HEK293 (cell line): ENCODE results near the gene TECTA.
A peak's percentile ranks its signal among the peaks of the same experiment; 100 is the strongest.

Experiments used
- CTCF ChIA-PET: fragments of 350-600 bp; formaldehyde crosslinking; extraction: SDS; loops from one replicate; lab custom pipeline; 2021; ENCODE audit warnings: antibody characterized with exemption; lab: Yijun Ruan, JAX
- POLR2A ChIA-PET: fragments of 300-600 bp; formaldehyde crosslinking; extraction: SDS; loops from one replicate; lab custom pipeline; 2020; ENCODE audit warnings: antibody characterized with exemption, inconsistent platforms; lab: Yijun Ruan, JAX
- H3K27ac ChIP-seq: fragments of 200-500 bp; sonication (Bioruptor generic); 2 replicates; pipeline ENCODE4 v1.5.1; 2014; ENCODE audit warnings: low read depth, low read length, control low read depth, inconsistent platforms; ENCODE audit errors: extremely low read depth
- H3K36me3 ChIP-seq, 2 experiments: fragments of 200-500 bp in 1 of 2; sonication (Bioruptor generic) in 1 of 2; 1 replicate in 1 of 2; 2 replicates in 1 of 2; pipeline ENCODE4 v1.5.1; 2014 to 2017; ENCODE audit warnings: inconsistent platforms in 2 of 2, low read length in 2 of 2; ENCODE audit not compliant: control insufficient read depth in 2 of 2, insufficient read depth in 1 of 2
- H3K4me1 ChIP-seq: fragments of 200-500 bp; sonication (Bioruptor generic); 2 replicates; pipeline ENCODE4 v1.5.1; 2014; ENCODE audit warnings: mild to moderate bottlenecking, low read length, inconsistent platforms; ENCODE audit not compliant: control insufficient read depth, insufficient read depth
- H3K4me3 ChIP-seq: 2 replicates; pipeline ENCODE4 v1.5.1; 2011; ENCODE audit warnings: low read depth, mild to moderate bottlenecking, control low read depth, low read length, moderate library complexity
- H3K9me3 ChIP-seq: fragments of 200-500 bp; sonication (Bioruptor generic); 2 replicates; pipeline ENCODE4 v1.5.1; 2014; ENCODE audit warnings: low read depth, low read length, inconsistent platforms; ENCODE audit not compliant: control insufficient read depth, insufficient read depth
- HOXA7 ChIP-seq: sonication (generic); formaldehyde crosslinking; IDR thresholded peaks from 2 replicates; pipeline ENCODE4 v1.8.1; 2022; ENCODE audit warnings: missing genetic modification reagents, borderline replicate concordance
- HOXC10 ChIP-seq: sonication (generic); formaldehyde crosslinking; IDR thresholded peaks from 2 replicates; pipeline ENCODE4 v1.8.1; 2023; ENCODE audit warnings: mild to moderate bottlenecking, missing genetic modification reagents
- OSR2 ChIP-seq: fragments of 450-650 bp; formaldehyde crosslinking; IDR thresholded peaks from 2 replicates; pipeline ENCODE4 v1.5.1; 2016; ENCODE audit warnings: missing biosample characterization, missing genetic modification characterization
- YY2 ChIP-seq: fragments of 450-650 bp; formaldehyde crosslinking; IDR thresholded peaks from 2 replicates; pipeline ENCODE4 v1.5.1; 2016; ENCODE audit warnings: missing biosample characterization, missing genetic modification characterization
- ZBTB1 ChIP-seq: fragments of 450-650 bp; formaldehyde crosslinking; IDR thresholded peaks from 2 replicates; pipeline ENCODE4 v1.5.1; 2016; ENCODE audit warnings: missing biosample characterization, missing genetic modification characterization
- ZBTB8A ChIP-seq: fragments of 450-650 bp; formaldehyde crosslinking; IDR thresholded peaks from 2 replicates; pipeline ENCODE4 v1.5.1; 2016; ENCODE audit warnings: missing biosample characterization, missing genetic modification characterization
- ZEB2 ChIP-seq: fragments of 450-650 bp; formaldehyde crosslinking; IDR thresholded peaks from 2 replicates; pipeline ENCODE4 v1.5.1; 2016; ENCODE audit warnings: missing biosample characterization, missing genetic modification characterization
- ZIC2 ChIP-seq: fragments of 450-650 bp; formaldehyde crosslinking; IDR thresholded peaks from 2 replicates; pipeline ENCODE4 v1.5.1; 2016; ENCODE audit warnings: missing biosample characterization, missing genetic modification characterization
- ZNF114 ChIP-seq: fragments of 450-650 bp; formaldehyde crosslinking; IDR thresholded peaks from 2 replicates; pipeline ENCODE4 v1.5.0; 2017; ENCODE audit warnings: missing biosample characterization, missing genetic modification characterization
- ZNF350 ChIP-seq: fragments of 450-650 bp; formaldehyde crosslinking; IDR thresholded peaks from 2 replicates; pipeline ENCODE4 v1.5.0; 2017; ENCODE audit warnings: missing biosample characterization, mild to moderate bottlenecking, missing genetic modification characterization
- ZNF37A ChIP-seq: fragments of 450-650 bp; IDR thresholded peaks from 2 replicates; pipeline ENCODE4 v1.5.1; 2018; ENCODE audit warnings: missing biosample characterization, missing genetic modification characterization
- ZNF530 ChIP-seq: fragments of 450-650 bp; formaldehyde crosslinking; IDR thresholded peaks from 2 replicates; pipeline ENCODE4 v1.5.1; 2016; ENCODE audit warnings: low read depth, missing biosample characterization, missing genetic modification characterization
- ZNF548 ChIP-seq: fragments of 450-650 bp; formaldehyde crosslinking; IDR thresholded peaks from 2 replicates; pipeline ENCODE4 v1.5.1; 2016; ENCODE audit warnings: missing biosample characterization, missing genetic modification characterization
- ZNF560 ChIP-seq: fragments of 450-650 bp; formaldehyde crosslinking; IDR thresholded peaks from 2 replicates; pipeline ENCODE4 v1.5.1; 2017; ENCODE audit warnings: missing biosample characterization, missing genetic modification characterization, borderline replicate concordance
- ZNF660 ChIP-seq: fragments of 450-650 bp; IDR thresholded peaks from 2 replicates; pipeline ENCODE4 v1.5.1; 2018; ENCODE audit warnings: missing biosample characterization, mild to moderate bottlenecking, missing genetic modification characterization
- ZNF664 ChIP-seq: fragments of 450-650 bp; formaldehyde crosslinking; IDR thresholded peaks from 2 replicates; pipeline ENCODE4 v1.5.1; 2016; ENCODE audit warnings: missing biosample characterization, missing genetic modification characterization
- TF ChIP-seq, protein P1 (sequence below): fragments of 450-650 bp; formaldehyde crosslinking; IDR thresholded peaks from 2 replicates; pipeline ENCODE4 v1.5.1; 2016; ENCODE audit warnings: missing biosample characterization, missing genetic modification characterization
- TF ChIP-seq, protein P2 (sequence below): fragments of 450-650 bp; formaldehyde crosslinking; IDR thresholded peaks from 2 replicates; pipeline ENCODE4 v1.5.1; 2016; ENCODE audit warnings: missing biosample characterization, missing genetic modification characterization, borderline replicate concordance
- TF ChIP-seq, protein P3 (sequence below): fragments of 450-650 bp; formaldehyde crosslinking; IDR thresholded peaks from 2 replicates; pipeline ENCODE4 v1.5.1; 2016; ENCODE audit warnings: missing biosample characterization, missing genetic modification characterization
- TF ChIP-seq, protein P4 (sequence below): fragments of 450-650 bp; formaldehyde crosslinking; IDR thresholded peaks from 2 replicates; pipeline ENCODE4 v1.5.1; 2016; ENCODE audit warnings: missing biosample characterization, missing genetic modification characterization
- TF ChIP-seq, protein P5 (sequence below): fragments of 450-650 bp; formaldehyde crosslinking; IDR thresholded peaks from 2 replicates; pipeline ENCODE4 v1.5.1; 2016; ENCODE audit warnings: missing biosample characterization, missing genetic modification characterization

TECTA gene

DNA sequence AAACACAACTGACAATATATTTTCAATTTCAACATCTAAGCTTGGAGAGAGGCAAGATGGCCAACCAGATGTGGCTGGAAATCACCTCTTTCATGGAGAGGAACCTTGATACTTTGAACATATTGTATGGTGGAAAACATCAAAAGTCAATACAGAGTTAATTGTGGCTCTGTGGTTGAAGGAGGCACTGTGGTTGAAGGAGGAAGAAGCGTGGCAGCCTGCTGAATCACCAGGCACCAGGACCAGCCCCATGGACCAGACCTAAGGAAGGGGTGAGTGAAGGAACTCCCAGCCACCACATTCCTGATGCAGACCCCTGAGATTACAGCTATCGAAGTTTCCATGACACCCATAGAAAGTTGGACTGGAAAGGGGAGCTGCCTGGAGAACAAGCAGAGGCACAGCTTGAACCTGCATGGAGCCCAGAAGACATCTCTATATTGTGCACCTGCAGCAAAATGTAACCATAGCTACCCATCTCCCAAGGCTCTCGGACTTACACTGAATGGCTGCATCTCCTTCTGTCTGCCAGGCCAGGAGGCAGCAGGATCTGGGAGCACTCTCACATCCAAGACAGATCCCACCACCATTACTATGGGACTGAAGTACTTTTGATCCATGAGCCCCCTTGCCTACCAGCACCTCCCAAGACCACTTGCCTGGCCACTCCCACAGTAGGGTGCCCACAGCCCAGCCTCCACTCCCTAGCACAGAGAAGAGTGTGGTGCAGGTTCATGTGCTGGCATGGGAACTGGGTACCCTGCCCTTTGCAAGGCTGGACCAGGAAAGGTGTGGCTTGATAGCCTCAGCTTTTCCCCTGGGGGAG, 111.7 kb downstream of the TECTA start:
- Histone ChIP-seq H3K4me3 (no peak overlapping the region), H3K9me3 (no peaks in the 10 kb centered on the region), H3K27ac (no peak overlapping the region), H3K4me1 (no peaks in the 10 kb centered on the region), H3K36me3 (no peaks in the 10 kb centered on the region)
- TF ChIP-seq ZNF548 (tag by site-specific recombination) (no peak), ZNF350 (no peak), ZNF560 (tag by site-specific recombination) (no peak), HOXA7 (no peak), ZNF660 (no peak), HOXC10 (CRISPR knock-in tag) (no peak), ZNF530 (tag by site-specific recombination) (no peak), ZNF664 (no peak)
- TF ChIP-seq, protein P1, sequence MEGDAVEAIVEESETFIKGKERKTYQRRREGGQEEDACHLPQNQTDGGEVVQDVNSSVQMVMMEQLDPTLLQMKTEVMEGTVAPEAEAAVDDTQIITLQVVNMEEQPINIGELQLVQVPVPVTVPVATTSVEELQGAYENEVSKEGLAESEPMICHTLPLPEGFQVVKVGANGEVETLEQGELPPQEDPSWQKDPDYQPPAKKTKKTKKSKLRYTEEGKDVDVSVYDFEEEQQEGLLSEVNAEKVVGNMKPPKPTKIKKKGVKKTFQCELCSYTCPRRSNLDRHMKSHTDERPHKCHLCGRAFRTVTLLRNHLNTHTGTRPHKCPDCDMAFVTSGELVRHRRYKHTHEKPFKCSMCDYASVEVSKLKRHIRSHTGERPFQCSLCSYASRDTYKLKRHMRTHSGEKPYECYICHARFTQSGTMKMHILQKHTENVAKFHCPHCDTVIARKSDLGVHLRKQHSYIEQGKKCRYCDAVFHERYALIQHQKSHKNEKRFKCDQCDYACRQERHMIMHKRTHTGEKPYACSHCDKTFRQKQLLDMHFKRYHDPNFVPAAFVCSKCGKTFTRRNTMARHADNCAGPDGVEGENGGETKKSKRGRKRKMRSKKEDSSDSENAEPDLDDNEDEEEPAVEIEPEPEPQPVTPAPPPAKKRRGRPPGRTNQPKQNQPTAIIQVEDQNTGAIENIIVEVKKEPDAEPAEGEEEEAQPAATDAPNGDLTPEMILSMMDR (tag by site-specific recombination): no peak
- CTCF ChIA-PET: interaction anchor here (0.7 to 1.1 kb wide), 3 partner anchors 14 to 528 kb away, joined by 3 to 5 read pairs (median 3); no protein-coding TSS in a partner anchor
- POLR2A ChIA-PET: no interaction called here

DNA sequence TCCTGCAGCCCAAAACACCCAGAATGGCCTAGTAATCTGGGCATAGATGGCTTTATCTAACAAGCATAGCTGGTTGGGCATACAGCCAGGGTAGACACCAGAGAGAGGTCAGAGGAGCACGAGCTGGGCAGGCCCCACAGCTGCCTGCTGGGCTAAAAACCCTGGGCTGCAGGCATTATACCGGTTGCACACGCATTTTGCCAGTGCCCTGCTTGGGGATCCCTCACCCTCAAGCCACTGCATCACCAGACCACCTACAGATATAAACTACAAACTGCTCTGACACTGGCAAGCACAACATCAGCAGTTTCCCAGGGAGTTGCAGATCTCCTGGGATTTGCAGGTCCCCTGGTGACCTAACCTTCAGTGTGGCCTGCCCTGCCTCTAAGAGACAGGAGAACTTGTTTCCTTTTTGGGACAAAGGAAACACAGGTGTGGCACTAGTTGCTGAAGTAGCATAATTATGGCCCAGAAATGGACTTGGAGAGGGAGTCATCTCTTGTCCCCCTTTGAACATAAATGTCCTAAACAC, 112.4 kb downstream of the TECTA start:
- no peak for TF ChIP-seq OSR2 (tag by site-specific recombination)
- TF ChIP-seq ZIC2: peak; percentile 27; the same call in 1 of the 2 replicates
- no peaks in the 10 kb centered on the region for H3K9me3 ChIP-seq
- H3K36me3 ChIP-seq: no peaks in the 10 kb centered on the region
- POLR2A ChIA-PET: no interaction called here
- no peak overlapping the region for H3K27ac ChIP-seq
- no peaks in the 10 kb centered on the region for H3K4me1 ChIP-seq
- H3K4me3 ChIP-seq: no peak overlapping the region
- CTCF ChIA-PET: interaction anchor here (0.7 to 1.1 kb wide), 3 partner anchors 13 to 529 kb away, joined by 3 to 5 read pairs (median 3); no protein-coding TSS in a partner anchor

DNA sequence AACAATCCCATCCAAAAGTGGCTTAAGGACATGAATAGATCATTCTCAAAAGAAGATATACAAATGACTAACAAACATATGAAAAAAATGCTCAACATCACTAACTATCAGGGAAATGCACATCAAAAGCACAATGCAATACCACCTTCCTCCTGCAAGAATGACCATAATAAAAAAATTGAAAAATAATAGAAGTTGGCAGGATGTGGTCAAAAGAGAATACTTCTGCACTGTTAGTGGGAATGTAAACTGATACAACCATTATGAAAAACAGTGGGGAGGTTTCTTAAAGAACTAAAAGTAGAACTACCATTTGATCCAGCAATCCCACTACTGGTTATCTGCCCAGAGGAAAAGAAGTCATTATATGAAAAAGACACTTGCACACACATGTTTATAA, 113.8 kb downstream of the TECTA start:
- POLR2A ChIA-PET: no interaction called here
- Histone ChIP-seq H3K4me1 (no peaks in the 10 kb centered on the region), H3K9me3 (no peaks in the 10 kb centered on the region), H3K4me3 (no peak overlapping the region), H3K36me3 (no peaks in the 10 kb centered on the region), H3K27ac (no peak overlapping the region)
- no peak for TF ChIP-seq ZEB2 (tag by site-specific recombination)
- TF ChIP-seq, protein P2, sequence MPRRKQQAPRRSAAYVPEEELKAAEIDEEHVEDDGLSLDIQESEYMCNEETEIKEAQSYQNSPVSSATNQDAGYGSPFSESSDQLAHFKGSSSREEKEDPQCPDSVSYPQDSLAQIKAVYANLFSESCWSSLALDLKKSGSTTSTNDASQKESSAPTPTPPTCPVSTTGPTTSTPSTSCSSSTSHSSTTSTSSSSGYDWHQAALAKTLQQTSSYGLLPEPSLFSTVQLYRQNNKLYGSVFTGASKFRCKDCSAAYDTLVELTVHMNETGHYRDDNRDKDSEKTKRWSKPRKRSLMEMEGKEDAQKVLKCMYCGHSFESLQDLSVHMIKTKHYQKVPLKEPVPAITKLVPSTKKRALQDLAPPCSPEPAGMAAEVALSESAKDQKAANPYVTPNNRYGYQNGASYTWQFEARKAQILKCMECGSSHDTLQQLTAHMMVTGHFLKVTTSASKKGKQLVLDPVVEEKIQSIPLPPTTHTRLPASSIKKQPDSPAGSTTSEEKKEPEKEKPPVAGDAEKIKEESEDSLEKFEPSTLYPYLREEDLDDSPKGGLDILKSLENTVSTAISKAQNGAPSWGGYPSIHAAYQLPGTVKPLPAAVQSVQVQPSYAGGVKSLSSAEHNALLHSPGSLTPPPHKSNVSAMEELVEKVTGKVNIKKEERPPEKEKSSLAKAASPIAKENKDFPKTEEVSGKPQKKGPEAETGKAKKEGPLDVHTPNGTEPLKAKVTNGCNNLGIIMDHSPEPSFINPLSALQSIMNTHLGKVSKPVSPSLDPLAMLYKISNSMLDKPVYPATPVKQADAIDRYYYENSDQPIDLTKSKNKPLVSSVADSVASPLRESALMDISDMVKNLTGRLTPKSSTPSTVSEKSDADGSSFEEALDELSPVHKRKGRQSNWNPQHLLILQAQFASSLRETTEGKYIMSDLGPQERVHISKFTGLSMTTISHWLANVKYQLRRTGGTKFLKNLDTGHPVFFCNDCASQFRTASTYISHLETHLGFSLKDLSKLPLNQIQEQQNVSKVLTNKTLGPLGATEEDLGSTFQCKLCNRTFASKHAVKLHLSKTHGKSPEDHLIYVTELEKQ: no peak
- TF ChIP-seq, protein P3, sequence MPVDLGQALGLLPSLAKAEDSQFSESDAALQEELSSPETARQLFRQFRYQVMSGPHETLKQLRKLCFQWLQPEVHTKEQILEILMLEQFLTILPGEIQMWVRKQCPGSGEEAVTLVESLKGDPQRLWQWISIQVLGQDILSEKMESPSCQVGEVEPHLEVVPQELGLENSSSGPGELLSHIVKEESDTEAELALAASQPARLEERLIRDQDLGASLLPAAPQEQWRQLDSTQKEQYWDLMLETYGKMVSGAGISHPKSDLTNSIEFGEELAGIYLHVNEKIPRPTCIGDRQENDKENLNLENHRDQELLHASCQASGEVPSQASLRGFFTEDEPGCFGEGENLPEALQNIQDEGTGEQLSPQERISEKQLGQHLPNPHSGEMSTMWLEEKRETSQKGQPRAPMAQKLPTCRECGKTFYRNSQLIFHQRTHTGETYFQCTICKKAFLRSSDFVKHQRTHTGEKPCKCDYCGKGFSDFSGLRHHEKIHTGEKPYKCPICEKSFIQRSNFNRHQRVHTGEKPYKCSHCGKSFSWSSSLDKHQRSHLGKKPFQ (tag by site-specific recombination): no peak
- TF ChIP-seq YY2: no peak
- no peak for TF ChIP-seq ZBTB8A (tag by site-specific recombination)
- TF ChIP-seq ZBTB1 (tag by site-specific recombination): no peak
- no peak for TF ChIP-seq ZNF114 (tag by site-specific recombination)
- TF ChIP-seq, protein P4, sequence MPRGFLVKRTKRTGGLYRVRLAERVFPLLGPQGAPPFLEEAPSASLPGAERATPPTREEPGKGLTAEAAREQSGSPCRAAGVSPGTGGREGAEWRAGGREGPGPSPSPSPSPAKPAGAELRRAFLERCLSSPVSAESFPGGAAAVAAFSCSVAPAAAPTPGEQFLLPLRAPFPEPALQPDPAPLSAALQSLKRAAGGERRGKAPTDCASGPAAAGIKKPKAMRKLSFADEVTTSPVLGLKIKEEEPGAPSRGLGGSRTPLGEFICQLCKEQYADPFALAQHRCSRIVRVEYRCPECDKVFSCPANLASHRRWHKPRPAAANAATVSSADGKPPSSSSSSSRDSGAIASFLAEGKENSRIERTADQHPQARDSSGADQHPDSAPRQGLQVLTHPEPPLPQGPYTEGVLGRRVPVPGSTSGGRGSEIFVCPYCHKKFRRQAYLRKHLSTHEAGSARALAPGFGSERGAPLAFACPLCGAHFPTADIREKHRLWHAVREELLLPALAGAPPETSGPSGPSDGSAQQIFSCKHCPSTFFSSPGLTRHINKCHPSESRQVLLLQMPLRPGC: no peak
- no peak for TF ChIP-seq ZNF37A (tag by site-specific recombination)
- TF ChIP-seq, protein P5, sequence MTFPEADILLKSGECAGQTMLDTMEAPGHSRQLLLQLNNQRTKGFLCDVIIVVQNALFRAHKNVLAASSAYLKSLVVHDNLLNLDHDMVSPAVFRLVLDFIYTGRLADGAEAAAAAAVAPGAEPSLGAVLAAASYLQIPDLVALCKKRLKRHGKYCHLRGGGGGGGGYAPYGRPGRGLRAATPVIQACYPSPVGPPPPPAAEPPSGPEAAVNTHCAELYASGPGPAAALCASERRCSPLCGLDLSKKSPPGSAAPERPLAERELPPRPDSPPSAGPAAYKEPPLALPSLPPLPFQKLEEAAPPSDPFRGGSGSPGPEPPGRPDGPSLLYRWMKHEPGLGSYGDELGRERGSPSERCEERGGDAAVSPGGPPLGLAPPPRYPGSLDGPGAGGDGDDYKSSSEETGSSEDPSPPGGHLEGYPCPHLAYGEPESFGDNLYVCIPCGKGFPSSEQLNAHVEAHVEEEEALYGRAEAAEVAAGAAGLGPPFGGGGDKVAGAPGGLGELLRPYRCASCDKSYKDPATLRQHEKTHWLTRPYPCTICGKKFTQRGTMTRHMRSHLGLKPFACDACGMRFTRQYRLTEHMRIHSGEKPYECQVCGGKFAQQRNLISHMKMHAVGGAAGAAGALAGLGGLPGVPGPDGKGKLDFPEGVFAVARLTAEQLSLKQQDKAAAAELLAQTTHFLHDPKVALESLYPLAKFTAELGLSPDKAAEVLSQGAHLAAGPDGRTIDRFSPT (tag by site-specific recombination): no peak
- CTCF ChIA-PET: no interaction called here
